Tibial nerve (tissue), 3 donors: ENCODE measurements around the gene CTNND1.

Source experiments
- POLR2A ChIP-seq, 2 donors: fragments of 450-650 bp; IDR thresholded peaks; one replicate each; pipeline ENCODE4 v1.6.1; 2017; ENCODE audit warnings: antibody characterized with exemption in 2 of 2, mild to moderate bottlenecking in 2 of 2, moderate library complexity in 2 of 2
- TF ChIP-seq, protein P1 (sequence below), 5 experiments: fragments of 200-600 bp in 3 of 5; fragments of 450-650 bp in 2 of 5; sonication (generic) in 3 of 5; IDR thresholded peaks; one replicate each; pipeline ENCODE4 v1.5.1; 2016 to 2019; ENCODE audit warnings: antibody characterized with exemption in 5 of 5, mild to moderate bottlenecking in 3 of 5, moderate library complexity in 2 of 5

- TF ChIP-seq, protein P1, sequence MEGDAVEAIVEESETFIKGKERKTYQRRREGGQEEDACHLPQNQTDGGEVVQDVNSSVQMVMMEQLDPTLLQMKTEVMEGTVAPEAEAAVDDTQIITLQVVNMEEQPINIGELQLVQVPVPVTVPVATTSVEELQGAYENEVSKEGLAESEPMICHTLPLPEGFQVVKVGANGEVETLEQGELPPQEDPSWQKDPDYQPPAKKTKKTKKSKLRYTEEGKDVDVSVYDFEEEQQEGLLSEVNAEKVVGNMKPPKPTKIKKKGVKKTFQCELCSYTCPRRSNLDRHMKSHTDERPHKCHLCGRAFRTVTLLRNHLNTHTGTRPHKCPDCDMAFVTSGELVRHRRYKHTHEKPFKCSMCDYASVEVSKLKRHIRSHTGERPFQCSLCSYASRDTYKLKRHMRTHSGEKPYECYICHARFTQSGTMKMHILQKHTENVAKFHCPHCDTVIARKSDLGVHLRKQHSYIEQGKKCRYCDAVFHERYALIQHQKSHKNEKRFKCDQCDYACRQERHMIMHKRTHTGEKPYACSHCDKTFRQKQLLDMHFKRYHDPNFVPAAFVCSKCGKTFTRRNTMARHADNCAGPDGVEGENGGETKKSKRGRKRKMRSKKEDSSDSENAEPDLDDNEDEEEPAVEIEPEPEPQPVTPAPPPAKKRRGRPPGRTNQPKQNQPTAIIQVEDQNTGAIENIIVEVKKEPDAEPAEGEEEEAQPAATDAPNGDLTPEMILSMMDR (IDR thresholded peaks at IDR 0.05) = no peak
- TF ChIP-seq POLR2A (IDR thresholded peaks at IDR 0.05) = no peak
These were observed 47.8 kb upstream of the CTNND1 start for GRCh38 chr11:57713835-57714234.
